Gastrocnemius medialis (tissue), 4 donors: ENCODE data around the gene C6orf89. TPM values are rescaled to one million over a fixed set of nuclear protein-coding genes. Genes with fewer than 3 reads are reported as not detected.

ENCODE experiments used
- ATAC-seq, 2 donors: fragments of 150-250 bp; one replicate each; pipeline ENCODE4 v1.9.1; 2016
- DNase-seq, 2 donors: peaks; one replicate each; pipeline ENCODE4 v3.0.0-alpha.2; 2019
- H3K27ac ChIP-seq, 4 donors: fragments of 200-600 bp; sonication (generic); 1 replicate in 1 of 4; 2 replicates in 3 of 4; pipeline ENCODE4 v1.5.1; 2016 to 2018; ENCODE audit warnings: mild to moderate bottlenecking in 2 of 4, moderate library complexity in 1 of 4
- H3K27me3 ChIP-seq, 3 donors: fragments of 200-600 bp; sonication (generic) in 2 of 3; 1 replicate in 1 of 3; 2 replicates in 2 of 3; pipeline versions ENCODE4 v1.5.1 to v1.6.0; 2016 to 2019; ENCODE audit warnings: mild to moderate bottlenecking in 1 of 3, moderate library complexity in 1 of 3
- H3K36me3 ChIP-seq, 2 donors: fragments of 200-600 bp; sonication (generic) in 1 of 2; one replicate each; pipeline ENCODE4 v1.5.1; 2017 to 2018
- H3K4me1 ChIP-seq, 2 donors: fragments of 200-600 bp; sonication (generic) in 1 of 2; one replicate each; pipeline ENCODE4 v1.5.1; 2016 to 2017; ENCODE audit warnings: mild to moderate bottlenecking in 2 of 2
- H3K4me3 ChIP-seq, 4 donors: fragments of 200-600 bp; sonication (generic) in 3 of 4; 1 replicate in 1 of 4; 2 replicates in 3 of 4; pipeline ENCODE4 v1.5.1; 2016 to 2019; ENCODE audit warnings: mild to moderate bottlenecking in 2 of 4
- H3K9me3 ChIP-seq, 3 donors: fragments of 200-600 bp; sonication (generic) in 2 of 3; 1 replicate in 1 of 3; 2 replicates in 2 of 3; pipeline ENCODE4 v1.5.1; 2016 to 2019
- CTCF ChIP-seq, 5 experiments: fragments of 450-650 bp in 3 of 5; fragments of 200-600 bp in 2 of 5; sonication (generic) in 2 of 5; IDR thresholded peaks in 4 of 5; conservative IDR thresholded peaks in 1 of 5; 1 replicate in 4 of 5; 2 replicates in 1 of 5; pipeline ENCODE4 v1.5.1; 2016 to 2019; ENCODE audit warnings: antibody characterized with exemption in 5 of 5, mild to moderate bottlenecking in 3 of 5, moderate library complexity in 3 of 5
- POLR2A ChIP-seq, 2 donors: fragments of 450-650 bp; IDR thresholded peaks; one replicate each; pipeline ENCODE4 v1.6.1; 2017; ENCODE audit warnings: antibody characterized with exemption in 2 of 2, mild to moderate bottlenecking in 2 of 2, moderate library complexity in 2 of 2
- in situ Hi-C, 4 donors: fragments of 200-750 bp; cut with MboI; loops; one replicate each; pipeline versions ENCODE4 v1.15.0 to v1.8.0; 2017; ENCODE audit warnings: low sequenced_read_pairs in 4 of 4
- intact Hi-C: fragments of 100-400 bp; cut with DNase I; formaldehyde crosslinking; loops from one replicate; pipeline ENCODE4 v1.15.1; 2023; ENCODE audit warnings: low total_unique reads
- total RNA-seq, 4 donors: library from RNA; depleted of rRNA; stranded (reverse); fragments of >200 nt; gene quantifications; one replicate each; pipeline versions ENCODE4 v1.1.0 to v1.2.3, GENCODE V29; 2016

The C6orf89 gene
- total RNA-seq, 4 donors from 2014 or later = 30.8 to 53.2 (median 38.8) TPM

GRCh38 chr6:36838896-36839748 lies 46.6 kb upstream of the C6orf89 start, which contains the start of gene CPNE5:
TSS of gene CPNE5 (minus strand) at chr6:36839444. CDS start at chr6:36839377, 67 bp downstream.
- intact Hi-C loops = no loop called here
- no peaks in the 10 kb centered on the region for H3K9me3 ChIP-seq
- H3K27ac ChIP-seq = peak within 1 kb of the TSS in 2 of 4 donors; percentile 48 to 69
- ATAC-seq (no peak), DNase-seq (no peak)
- H3K27me3 ChIP-seq = peaks cover 0 to 3% (median 0%) of the 10 kb centered on the region in 3 donors
- in situ Hi-C loops = no loop called here
- H3K4me1 ChIP-seq = peaks cover 38 to 45% of the 10 kb centered on the region in 2 donors
- H3K36me3 ChIP-seq = no peaks in the 10 kb centered on the region
- no peak for TF ChIP-seq CTCF (IDR thresholded peaks at IDR 0.05 in 4 of 5, conservative IDR thresholded peaks at IDR 0.05 in 1 of 5)
- no peak for TF ChIP-seq POLR2A (IDR thresholded peaks at IDR 0.05)
- H3K4me3 ChIP-seq = peak within 1 kb of the TSS; percentile 45 to 68 (median 49)

- Histone ChIP-seq H3K4me3 (peak overlapping the region; percentile 45 to 68 (median 49)), H3K4me1 (peaks cover 43 to 53% of the 10 kb centered on the region in 2 donors), H3K27me3 (peaks cover 0 to 3% (median 0%) of the 10 kb centered on the region in 3 donors), H3K27ac (peak overlapping the region in 2 of 4 donors; percentile 48 to 69), H3K36me3 (no peaks in the 10 kb centered on the region), H3K9me3 (no peaks in the 10 kb centered on the region)
- intact Hi-C loops (no loop called here), in situ Hi-C loops (no loop called here)
- TF ChIP-seq CTCF (IDR thresholded peaks at IDR 0.05 in 4 of 5, conservative IDR thresholded peaks at IDR 0.05 in 1 of 5) (no peak), POLR2A (IDR thresholded peaks at IDR 0.05) (no peak)
- DNase-seq (no peak), ATAC-seq (peak; percentile 13 to 14)
These were observed 45.9 kb upstream of the C6orf89 start for GRCh38 chr6:36839749-36840431.

GRCh38 chr6:36840432-36841403 lies 45.0 kb upstream of the C6orf89 start:
- peak; percentile 65 to 77 for ATAC-seq
- Histone ChIP-seq H3K9me3 (no peaks in the 10 kb centered on the region), H3K4me1 (peaks cover 43 to 53% of the 10 kb centered on the region in 2 donors), H3K27me3 (peaks cover 0 to 3% (median 0%) of the 10 kb centered on the region in 3 donors), H3K36me3 (no peaks in the 10 kb centered on the region), H3K4me3 (peak overlapping the region; percentile 45 to 68 (median 49)), H3K27ac (peak overlapping the region; percentile 46 to 69 (median 51))
- in situ Hi-C loops (no loop called here), intact Hi-C loops (no loop called here)
- DNase-seq = peak in 1 of 2 donors; percentile 37
- TF ChIP-seq POLR2A (IDR thresholded peaks at IDR 0.05) = peak in 1 of 2 donors; percentile 39
- no peak for TF ChIP-seq CTCF (IDR thresholded peaks at IDR 0.05 in 4 of 5, conservative IDR thresholded peaks at IDR 0.05 in 1 of 5)

- Histone ChIP-seq H3K27me3 (peaks cover 0 to 3% (median 0%) of the 10 kb centered on the region in 3 donors), H3K4me3 (no peak overlapping the region), H3K9me3 (no peaks in the 10 kb centered on the region), H3K27ac (no peak overlapping the region), H3K36me3 (no peaks in the 10 kb centered on the region), H3K4me1 (peaks cover 43 to 53% of the 10 kb centered on the region in 2 donors)
- ATAC-seq (no peak), DNase-seq (no peak)
- TF ChIP-seq CTCF (IDR thresholded peaks at IDR 0.05 in 4 of 5, conservative IDR thresholded peaks at IDR 0.05 in 1 of 5) = no peak
- TF ChIP-seq POLR2A (IDR thresholded peaks at IDR 0.05) = no peak
- in situ Hi-C loops (no loop called here), intact Hi-C loops (loop anchor here (2.0 kb wide), 1 partner anchor 73 kb away; no protein-coding TSS in a partner anchor)
These were observed 44.0 kb upstream of the C6orf89 start for GRCh38 chr6:36841756-36842155.
